Activated CD8-positive, alpha-beta memory T cell treated with anti-CD3 and anti-CD28 coated beads, Interleukin-2, amount 50 U/mL, for 24 hours (primary cell): ENCODE measurements around the gene LRIT1.
A peak's percentile ranks its signal among the peaks of the same experiment; 100 is the strongest.

Experiments
- DNase-seq: peaks from one replicate; pipeline ENCODE4 v3.0.0-alpha.2; 2020; ENCODE audit errors: extremely low read depth

The LRIT1 gene

GRCh38 chr10:84214046-84214572, 27.2 kb downstream of the LRIT1 start:
- no peak for DNase-seq

GRCh38 chr10:84213076-84213475, 28.3 kb downstream of the LRIT1 start:
- DNase-seq: no peak

GRCh38 chr10:84212014-84212413, 29.3 kb downstream of the LRIT1 start:
- DNase-seq: no peak

- DNase-seq: no peak
These were observed 29.8 kb downstream of the LRIT1 start for GRCh38 chr10:84211566-84211965.

GRCh38 chr10:84208023-84208422, 33.3 kb downstream of the LRIT1 start:
- DNase-seq: no peak

- no peak for DNase-seq
These were observed 35.4 kb downstream of the LRIT1 start for GRCh38 chr10:84205853-84206525.

GRCh38 chr10:84205049-84205852, 36.1 kb downstream of the LRIT1 start:
- DNase-seq: peak; percentile 15

- no peak for DNase-seq
These were observed 36.7 kb downstream of the LRIT1 start for GRCh38 chr10:84204610-84205009.

GRCh38 chr10:84204122-84204521, 37.2 kb downstream of the LRIT1 start:
- DNase-seq: no peak

GRCh38 chr10:84202349-84202748, 39.0 kb downstream of the LRIT1 start:
- DNase-seq: no peak

- DNase-seq: no peak
These were observed 39.7 kb downstream of the LRIT1 start for GRCh38 chr10:84201682-84202081.

GRCh38 chr10:84201244-84201606, 40.1 kb downstream of the LRIT1 start:
- no peak for DNase-seq

- DNase-seq: no peak
These were observed 40.7 kb downstream of the LRIT1 start for GRCh38 chr10:84200537-84201243.

GRCh38 chr10:84198206-84198915, 43.0 kb downstream of the LRIT1 start:
- DNase-seq: no peak

- DNase-seq: no peak
These were observed 43.7 kb downstream of the LRIT1 start for GRCh38 chr10:84197643-84198042.

- no peak for DNase-seq
These were observed 44.4 kb downstream of the LRIT1 start for GRCh38 chr10:84196941-84197340.

GRCh38 chr10:84196083-84196482, 45.3 kb downstream of the LRIT1 start:
- DNase-seq: no peak

GRCh38 chr10:84195044-84195830, 46.1 kb downstream of the LRIT1 start:
- DNase-seq: no peak

- no peak for DNase-seq
These were observed 46.8 kb downstream of the LRIT1 start, which contains the start of gene CDHR1 for GRCh38 chr10:84194424-84195043. Gene CDHR1 (plus strand): TSS chr10:84194537. CDS start chr10:84194761, 224 bp downstream.

- no peak for DNase-seq
These were observed 47.4 kb downstream of the LRIT1 start for GRCh38 chr10:84193846-84194423.
